HepG2 (cell line): ENCODE results near the gene CCDC85C. TPM values are rescaled to one million over a fixed set of nuclear protein-coding genes. Genes with fewer than 3 reads are reported as not detected.
A peak's percentile ranks its signal among the peaks of the same experiment; 100 is the strongest.

Experiments
- ATAC-seq: fragments of 200-7000 bp; cut with Tn5 transposase; 3 replicates; pipeline ENCODE4 v1.9.1; 2020; ENCODE audit warnings: mild to moderate bottlenecking, moderate library complexity
- BruUV-seq: library from RNA; stranded (reverse); fragments of 400-500 nt; replicated peaks from 2 replicates; lab custom pipeline; 2021; lab: Mats Ljungman, UMichigan
- CTCF ChIA-PET: fragments of 300-600 bp; formaldehyde crosslinking; extraction: SDS; loops from one replicate; lab custom pipeline; 2021; ENCODE audit warnings: low total read pairs, inconsistent platforms, low intra/inter-chr PET ratio; lab: Yijun Ruan, JAX
- POLR2A ChIA-PET: fragments of 350-600 bp; sonication (Branson Sonifier 250); formaldehyde crosslinking; loops from one replicate; lab custom pipeline; 2020; ENCODE audit warnings: antibody characterized with exemption, inconsistent platforms; lab: Yijun Ruan, JAX
- DNase-seq: peaks from one replicate; pipeline ENCODE4 v3.0.0-alpha.2; 2015; ENCODE audit warnings: low spot score
- FAIRE-seq: peaks from 3 replicates; lab custom pipeline; 2011; peaks lifted over from hg19 to GRCh38; lab: Jason Lieb, UNC
- H2AFZ ChIP-seq: one replicate; pipeline ENCODE4 v1.6.1; 2011; ENCODE audit warnings: low read length, inconsistent platforms
- H3K27ac ChIP-seq: fragments of 300-600 bp; 3 replicates; pipeline ENCODE4 v1.8.0; 2011; ENCODE audit warnings: mixed run types, mild to moderate bottlenecking, mixed read lengths, low read length, inconsistent platforms; ENCODE audit not compliant: insufficient read depth; ENCODE audit errors: extremely low read length
- H3K27me3 ChIP-seq, 2 experiments: fragments of 200-600 bp in 1 of 2; 2 replicates in 1 of 2; 3 replicates in 1 of 2; pipeline versions ENCODE4 v1.6.0 to v1.8.0; 2011; ENCODE audit warnings: low read length in 2 of 2, mild to moderate bottlenecking in 2 of 2, moderate library complexity in 2 of 2, inconsistent platforms in 1 of 2; ENCODE audit not compliant: insufficient read depth in 2 of 2, control insufficient read depth in 1 of 2
- H3K36me3 ChIP-seq, 2 experiments: fragments of 200-600 bp in 1 of 2; replicated peaks in 1 of 2; 2 replicates in 1 of 2; 3 replicates in 1 of 2; pipeline versions ENCODE4 v1.5.1 to v1.8.0; 2011; ENCODE audit warnings: low read length in 2 of 2, inconsistent platforms in 1 of 2; ENCODE audit not compliant: insufficient read depth in 2 of 2, control insufficient read depth in 1 of 2
- H3K4me1 ChIP-seq: 2 replicates; pipeline ENCODE4 v1.5.1; 2012; ENCODE audit warnings: low read length, inconsistent platforms; ENCODE audit not compliant: insufficient read depth
- H3K4me2 ChIP-seq: 2 replicates; pipeline ENCODE4 v1.6.0; 2011; ENCODE audit warnings: low read depth, low read length, inconsistent platforms
- H3K4me3 ChIP-seq, 3 experiments: fragments of 200-600 bp in 1 of 3; sonication (generic), shearing (Covaris generic) in 1 of 3; replicated peaks in 1 of 3; 2 replicates each; pipeline ENCODE4 v1.5.1; 2011 to 2016; ENCODE audit warnings: low read length in 3 of 3, inconsistent platforms in 2 of 3, low read depth in 2 of 3, mild to moderate bottlenecking in 2 of 3, control low read depth in 1 of 3, mixed read lengths in 1 of 3; ENCODE audit not compliant: insufficient read depth in 1 of 3
- H3K79me2 ChIP-seq: one replicate; pipeline ENCODE4 v1.6.1; 2011; ENCODE audit warnings: low read length, inconsistent platforms; ENCODE audit not compliant: insufficient read depth
- H3K9ac ChIP-seq: 2 replicates; pipeline ENCODE4 v1.6.0; 2011; ENCODE audit warnings: mild to moderate bottlenecking, low read depth, low read length, inconsistent platforms; ENCODE audit not compliant: insufficient read depth
- H3K9me3 ChIP-seq: 2 replicates; pipeline ENCODE4 v1.5.1; 2012; ENCODE audit warnings: mild to moderate bottlenecking, low read length
- H4K20me1 ChIP-seq: 2 replicates; pipeline ENCODE4 v1.6.0; 2011; ENCODE audit warnings: inconsistent platforms, mild to moderate bottlenecking, low read length, moderate library complexity; ENCODE audit not compliant: insufficient read depth
- GABPA ChIP-seq, 2 experiments: IDR thresholded peaks; 2 replicates each; pipeline ENCODE4 v1.6.1; 2011 to 2016; ENCODE audit warnings: low read depth in 2 of 2, low read length in 1 of 2, missing biosample characterization in 1 of 2, missing genetic modification characterization in 1 of 2
- HNRNPL ChIP-seq: fragments of 200-400 bp; formaldehyde crosslinking; IDR thresholded peaks from 2 replicates; pipeline ENCODE4 v1.6.1; 2017; ENCODE audit warnings: mild to moderate bottlenecking, low read depth, low read length
- MED13 ChIP-seq: sonication (generic); formaldehyde crosslinking; IDR thresholded peaks from 2 replicates; pipeline ENCODE4 v1.5.0; 2020; ENCODE audit warnings: missing genetic modification reagents
- RAD51 ChIP-seq: fragments of 450-650 bp; IDR thresholded peaks from 2 replicates; pipeline ENCODE4 v1.6.1; 2016; ENCODE audit warnings: borderline replicate concordance
- SALL1 ChIP-seq: sonication (generic); formaldehyde crosslinking; IDR thresholded peaks from 2 replicates; pipeline ENCODE4 v1.8.0; 2022; ENCODE audit warnings: mild to moderate bottlenecking, missing genetic modification reagents
- ZBTB38 ChIP-seq: sonication (generic); formaldehyde crosslinking; IDR thresholded peaks from 2 replicates; pipeline ENCODE4 v1.5.1; 2020; ENCODE audit warnings: mild to moderate bottlenecking, missing genetic modification reagents
- ZNF138 ChIP-seq: sonication (generic); formaldehyde crosslinking; IDR thresholded peaks from 2 replicates; pipeline ENCODE4 v1.5.0; 2020; ENCODE audit warnings: mild to moderate bottlenecking, low read depth, missing genetic modification reagents
- ZNF605 ChIP-seq: sonication (generic); formaldehyde crosslinking; IDR thresholded peaks from 2 replicates; pipeline ENCODE4 v1.8.0; 2022; ENCODE audit warnings: mild to moderate bottlenecking, missing genetic modification reagents
- WGBS: methylation state at CpG from one replicate; pipeline ENCODE4 v1.1.6; 2017; ENCODE audit warnings: low lambda C conversion rate; 5-methylcytosine and 5-hydroxymethylcytosine counted together
- in situ Hi-C: cut with HindIII; loops from 2 replicates; pipeline ENCODE4 v1.10.0; 2017; ENCODE audit warnings: low pct_unique_long_range_greater_than_20kb; ENCODE audit not compliant: extremely low pct_ligation_motif_present
- intact Hi-C: fragments of 100-400 bp; cut with micrococcal nuclease; formaldehyde crosslinking; loops from one replicate; pipeline ENCODE4 v1.10.0; 2022; ENCODE audit not compliant: unreplicated experiment
- polyA plus RNA-seq, 8 experiments: library from polyadenylated mRNA; depleted of rRNA in 3 of 8; stranded (reverse) in 7 of 8; unstranded in 1 of 8; fragments of >200 nt; fragmentation: Illumina TruSeq in 4 of 8; extraction: Trizol in 4 of 8; gene quantifications; 2 replicates each; pipeline versions ENCODE4 v1.2.1 to v1.2.3, GENCODE V29; 2011 to 2016; ENCODE audit warnings: low read depth in 4 of 8, missing spikeins in 1 of 8, mixed read lengths in 1 of 8; ENCODE audit not compliant: insufficient read depth in 1 of 8
- total RNA-seq, 5 experiments: library from RNA; depleted of rRNA; stranded (reverse); fragments of >200 nt; fragmentation: Illumina TruSeq; extraction: Trizol; gene quantifications; 2 replicates each; pipeline ENCODE4 v1.2.3, GENCODE V29; 2016; ENCODE audit warnings: low read depth in 1 of 5
- TF ChIP-seq, protein P1 (sequence below): sonication (generic); formaldehyde crosslinking; IDR thresholded peaks from 2 replicates; pipeline ENCODE4 v1.9.0; 2021; ENCODE audit warnings: missing genetic modification reagents, borderline replicate concordance
- TF ChIP-seq, protein P2 (sequence below): sonication (generic); formaldehyde crosslinking; IDR thresholded peaks from 2 replicates; pipeline ENCODE4 v1.4.0; 2020; ENCODE audit warnings: mild to moderate bottlenecking, low read depth, missing genetic modification reagents
- TF ChIP-seq, protein P3 (sequence below): sonication (generic); formaldehyde crosslinking; IDR thresholded peaks from 2 replicates; pipeline ENCODE4 v1.5.0; 2020; ENCODE audit warnings: mild to moderate bottlenecking, missing genetic modification reagents, borderline replicate concordance
- TF ChIP-seq, protein P4 (sequence below): sonication (generic); formaldehyde crosslinking; IDR thresholded peaks from 2 replicates; pipeline ENCODE4 v1.4.0; 2020; ENCODE audit warnings: missing genetic modification reagents

CCDC85C gene
- total and polyA plus RNA-seq, 2 of the 13 experiments (the other 11 are each of a cell fraction or from before 2014, with no cell fraction given): 18.8 to 43.8 TPM

DNA sequence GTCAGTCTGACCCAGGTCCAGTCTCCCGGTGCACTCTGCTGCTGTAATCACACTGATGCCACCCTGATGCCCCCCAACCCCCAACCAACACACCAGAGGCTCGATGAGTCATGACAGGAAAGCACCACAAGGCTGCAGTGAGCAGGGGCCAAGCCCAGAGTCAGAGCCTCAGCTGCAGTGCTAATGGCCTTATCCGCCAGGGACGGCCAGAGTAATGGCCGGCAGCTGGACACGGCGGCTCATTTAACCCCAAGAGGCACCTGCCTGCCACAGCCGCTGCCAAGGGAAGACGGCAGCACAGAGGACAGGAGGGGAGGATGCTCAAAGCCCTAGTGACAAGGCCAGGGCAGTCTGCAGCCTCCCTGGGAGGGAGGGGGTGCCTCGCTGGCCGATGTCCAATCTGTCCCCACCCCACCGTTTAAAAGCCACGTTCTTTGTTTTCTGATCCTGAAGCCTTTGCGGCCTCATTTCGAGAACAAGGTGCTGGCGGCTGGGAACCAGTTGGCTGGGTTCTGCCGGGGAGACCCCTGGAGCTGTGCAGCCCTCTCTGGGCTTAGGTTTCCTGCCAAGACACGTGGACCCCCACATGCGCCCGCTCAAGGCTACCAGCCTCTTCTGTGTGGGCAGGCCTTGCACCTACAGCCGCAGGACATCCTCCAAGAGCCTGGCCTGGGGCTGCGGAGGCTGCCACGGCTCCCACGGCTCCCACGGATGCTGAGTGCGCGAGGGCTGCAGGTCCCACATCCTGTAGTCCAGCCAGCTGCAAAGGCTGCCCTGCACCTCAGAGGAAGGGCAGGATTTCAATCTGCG lies 13.1 kb downstream of the CCDC85C start:
- Histone ChIP-seq H3K4me2 (no peak overlapping the region), H2AFZ (no peak overlapping the region), H3K4me3 (no peak overlapping the region), H3K79me2 (peaks cover 97% of the 10 kb centered on the region), H3K9me3 (no peaks in the 10 kb centered on the region), H3K36me3 (peaks cover 3 to 8% of the 10 kb centered on the region in 2 experiments; a peak in 4 of 5 replicates), H3K27me3 (no peaks in the 10 kb centered on the region), H3K9ac (no peak overlapping the region), H4K20me1 (peaks cover 42% of the 10 kb centered on the region), H3K27ac (no peak overlapping the region), H3K4me1 (peaks cover 66% of the 10 kb centered on the region)
- CTCF ChIA-PET: no interaction called here
- intact Hi-C loops (no loop called here), in situ Hi-C loops (no loop called here)
- FAIRE-seq (no peak), DNase-seq (no peak), ATAC-seq (no peak)
- 92% methylated on average over 13 of the region's 28 CpGs for WGBS
- POLR2A ChIA-PET: interaction anchor here (0.7 kb wide), 1 partner anchor 37 kb away, joined by 3 read pairs; no protein-coding TSS in a partner anchor
- no TSS peak for BruUV-seq
- TF ChIP-seq ZNF605 (CRISPR knock-in tag) (no peak), RAD51 (no peak), ZNF138 (CRISPR knock-in tag) (no peak), SALL1 (no peak), GABPA (IDR thresholded peaks at IDR 0.05; ENCODE audit: low read depth, low read length) (no peak), GABPA (CRISPR knock-in tag; IDR thresholded peaks at IDR 0.05; ENCODE audit: low read depth) (no peak), HNRNPL (no peak), MED13 (CRISPR knock-in tag) (no peak), ZBTB38 (CRISPR knock-in tag) (0 out of 2 replicates have a peak, but pooled peaks have one; percentile 52)
- TF ChIP-seq, protein P1, sequence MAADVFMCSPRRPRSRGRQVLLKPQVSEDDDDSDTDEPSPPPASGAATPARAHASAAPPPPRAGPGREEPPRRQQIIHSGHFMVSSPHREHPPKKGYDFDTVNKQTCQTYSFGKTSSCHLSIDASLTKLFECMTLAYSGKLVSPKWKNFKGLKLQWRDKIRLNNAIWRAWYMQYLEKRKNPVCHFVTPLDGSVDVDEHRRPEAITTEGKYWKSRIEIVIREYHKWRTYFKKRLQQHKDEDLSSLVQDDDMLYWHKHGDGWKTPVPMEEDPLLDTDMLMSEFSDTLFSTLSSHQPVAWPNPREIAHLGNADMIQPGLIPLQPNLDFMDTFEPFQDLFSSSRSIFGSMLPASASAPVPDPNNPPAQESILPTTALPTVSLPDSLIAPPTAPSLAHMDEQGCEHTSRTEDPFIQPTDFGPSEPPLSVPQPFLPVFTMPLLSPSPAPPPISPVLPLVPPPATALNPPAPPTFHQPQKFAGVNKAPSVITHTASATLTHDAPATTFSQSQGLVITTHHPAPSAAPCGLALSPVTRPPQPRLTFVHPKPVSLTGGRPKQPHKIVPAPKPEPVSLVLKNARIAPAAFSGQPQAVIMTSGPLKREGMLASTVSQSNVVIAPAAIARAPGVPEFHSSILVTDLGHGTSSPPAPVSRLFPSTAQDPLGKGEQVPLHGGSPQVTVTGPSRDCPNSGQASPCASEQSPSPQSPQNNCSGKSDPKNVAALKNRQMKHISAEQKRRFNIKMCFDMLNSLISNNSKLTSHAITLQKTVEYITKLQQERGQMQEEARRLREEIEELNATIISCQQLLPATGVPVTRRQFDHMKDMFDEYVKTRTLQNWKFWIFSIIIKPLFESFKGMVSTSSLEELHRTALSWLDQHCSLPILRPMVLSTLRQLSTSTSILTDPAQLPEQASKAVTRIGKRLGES (CRISPR knock-in tag): no peak
- TF ChIP-seq, protein P2, sequence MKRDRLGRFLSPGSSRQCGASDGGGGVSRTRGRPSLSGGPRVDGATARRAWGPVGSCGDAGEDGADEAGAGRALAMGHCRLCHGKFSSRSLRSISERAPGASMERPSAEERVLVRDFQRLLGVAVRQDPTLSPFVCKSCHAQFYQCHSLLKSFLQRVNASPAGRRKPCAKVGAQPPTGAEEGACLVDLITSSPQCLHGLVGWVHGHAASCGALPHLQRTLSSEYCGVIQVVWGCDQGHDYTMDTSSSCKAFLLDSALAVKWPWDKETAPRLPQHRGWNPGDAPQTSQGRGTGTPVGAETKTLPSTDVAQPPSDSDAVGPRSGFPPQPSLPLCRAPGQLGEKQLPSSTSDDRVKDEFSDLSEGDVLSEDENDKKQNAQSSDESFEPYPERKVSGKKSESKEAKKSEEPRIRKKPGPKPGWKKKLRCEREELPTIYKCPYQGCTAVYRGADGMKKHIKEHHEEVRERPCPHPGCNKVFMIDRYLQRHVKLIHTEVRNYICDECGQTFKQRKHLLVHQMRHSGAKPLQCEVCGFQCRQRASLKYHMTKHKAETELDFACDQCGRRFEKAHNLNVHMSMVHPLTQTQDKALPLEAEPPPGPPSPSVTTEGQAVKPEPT: no peak
- TF ChIP-seq, protein P3, sequence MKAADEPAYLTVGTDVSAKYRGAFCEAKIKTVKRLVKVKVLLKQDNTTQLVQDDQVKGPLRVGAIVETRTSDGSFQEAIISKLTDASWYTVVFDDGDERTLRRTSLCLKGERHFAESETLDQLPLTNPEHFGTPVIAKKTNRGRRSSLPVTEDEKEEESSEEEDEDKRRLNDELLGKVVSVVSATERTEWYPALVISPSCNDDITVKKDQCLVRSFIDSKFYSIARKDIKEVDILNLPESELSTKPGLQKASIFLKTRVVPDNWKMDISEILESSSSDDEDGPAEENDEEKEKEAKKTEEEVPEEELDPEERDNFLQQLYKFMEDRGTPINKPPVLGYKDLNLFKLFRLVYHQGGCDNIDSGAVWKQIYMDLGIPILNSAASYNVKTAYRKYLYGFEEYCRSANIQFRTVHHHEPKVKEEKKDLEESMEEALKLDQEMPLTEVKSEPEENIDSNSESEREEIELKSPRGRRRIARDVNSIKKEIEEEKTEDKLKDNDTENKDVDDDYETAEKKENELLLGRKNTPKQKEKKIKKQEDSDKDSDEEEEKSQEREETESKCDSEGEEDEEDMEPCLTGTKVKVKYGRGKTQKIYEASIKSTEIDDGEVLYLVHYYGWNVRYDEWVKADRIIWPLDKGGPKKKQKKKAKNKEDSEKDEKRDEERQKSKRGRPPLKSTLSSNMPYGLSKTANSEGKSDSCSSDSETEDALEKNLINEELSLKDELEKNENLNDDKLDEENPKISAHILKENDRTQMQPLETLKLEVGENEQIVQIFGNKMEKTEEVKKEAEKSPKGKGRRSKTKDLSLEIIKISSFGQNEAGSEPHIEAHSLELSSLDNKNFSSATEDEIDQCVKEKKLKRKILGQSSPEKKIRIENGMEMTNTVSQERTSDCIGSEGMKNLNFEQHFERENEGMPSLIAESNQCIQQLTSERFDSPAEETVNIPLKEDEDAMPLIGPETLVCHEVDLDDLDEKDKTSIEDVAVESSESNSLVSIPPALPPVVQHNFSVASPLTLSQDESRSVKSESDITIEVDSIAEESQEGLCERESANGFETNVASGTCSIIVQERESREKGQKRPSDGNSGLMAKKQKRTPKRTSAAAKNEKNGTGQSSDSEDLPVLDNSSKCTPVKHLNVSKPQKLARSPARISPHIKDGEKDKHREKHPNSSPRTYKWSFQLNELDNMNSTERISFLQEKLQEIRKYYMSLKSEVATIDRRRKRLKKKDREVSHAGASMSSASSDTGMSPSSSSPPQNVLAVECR: no peak
- TF ChIP-seq, protein P4, sequence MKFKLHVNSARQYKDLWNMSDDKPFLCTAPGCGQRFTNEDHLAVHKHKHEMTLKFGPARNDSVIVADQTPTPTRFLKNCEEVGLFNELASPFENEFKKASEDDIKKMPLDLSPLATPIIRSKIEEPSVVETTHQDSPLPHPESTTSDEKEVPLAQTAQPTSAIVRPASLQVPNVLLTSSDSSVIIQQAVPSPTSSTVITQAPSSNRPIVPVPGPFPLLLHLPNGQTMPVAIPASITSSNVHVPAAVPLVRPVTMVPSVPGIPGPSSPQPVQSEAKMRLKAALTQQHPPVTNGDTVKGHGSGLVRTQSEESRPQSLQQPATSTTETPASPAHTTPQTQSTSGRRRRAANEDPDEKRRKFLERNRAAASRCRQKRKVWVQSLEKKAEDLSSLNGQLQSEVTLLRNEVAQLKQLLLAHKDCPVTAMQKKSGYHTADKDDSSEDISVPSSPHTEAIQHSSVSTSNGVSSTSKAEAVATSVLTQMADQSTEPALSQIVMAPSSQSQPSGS: no peak
